ENCODE measurements around the gene WASHC4.
"Not testable (repeated sequence)": the region's sequence is repeated elsewhere in the genome, so short reads cannot be mapped to it uniquely, and the experiment has no call there.

Gene WASHC4

GRCh38 chr12:105091476-105092206, 15.9 kb upstream of the WASHC4 start:
- DNase-seq, result no peak

GRCh38 chr12:105092336-105092735, 15.2 kb upstream of the WASHC4 start:
- DNase-seq, result no peak

GRCh38 chr12:105095338-105095737, 12.2 kb upstream of the WASHC4 start:
- DNase-seq, result not testable (repeated sequence)

- no peak for DNase-seq
Measured at GRCh38 chr12:105099356-105099755, 8.2 kb upstream of the WASHC4 start.

GRCh38 chr12:105100207-105100985, 7.1 kb upstream of the WASHC4 start:
- no peak for DNase-seq

- no peak for DNase-seq
Measured at GRCh38 chr12:105100998-105101397, 6.5 kb upstream of the WASHC4 start.

- DNase-seq, result no peak
Measured at GRCh38 chr12:105102673-105103072, 4.9 kb upstream of the WASHC4 start.

GRCh38 chr12:105104762-105105161, 2.8 kb upstream of the WASHC4 start:
- DNase-seq, result no peak

GRCh38 chr12:105106621-105107020, 910 bp upstream of the WASHC4 start:
- DNase-seq, result no peak

- no peak for DNase-seq
Measured at GRCh38 chr12:105107171-105107493, 399 bp upstream of the WASHC4 start.

GRCh38 chr12:105109465-105110212, 2.1 kb downstream of the WASHC4 start:
- DNase-seq, result no peak

- DNase-seq, result no peak
Measured at GRCh38 chr12:105110851-105111250, 3.3 kb downstream of the WASHC4 start.

GRCh38 chr12:105113094-105113493, 5.6 kb downstream of the WASHC4 start:
- DNase-seq, result no peak

GRCh38 chr12:105116969-105117368, 9.4 kb downstream of the WASHC4 start:
- DNase-seq, result no peak

GRCh38 chr12:105120551-105120950, 13.0 kb downstream of the WASHC4 start:
- DNase-seq, result no peak

GRCh38 chr12:105138248-105138647, 30.7 kb downstream of the WASHC4 start:
- DNase-seq, result no peak

- no peak for DNase-seq
Measured at GRCh38 chr12:105141320-105141922, 33.9 kb downstream of the WASHC4 start.

- DNase-seq, result no peak
Measured at GRCh38 chr12:105142259-105142658, 34.7 kb downstream of the WASHC4 start.

- DNase-seq, result no peak
Measured at GRCh38 chr12:105156260-105156659, 48.7 kb downstream of the WASHC4 start.

- no peak for DNase-seq
Measured at GRCh38 chr12:105157606-105158005, 50.1 kb downstream of the WASHC4 start.

- no peak for DNase-seq
Measured at GRCh38 chr12:105158876-105159275, 51.3 kb downstream of the WASHC4 start.

- no peak for DNase-seq
Measured at GRCh38 chr12:105162174-105162573, 54.6 kb downstream of the WASHC4 start.

GRCh38 chr12:105164068-105164467, 56.5 kb downstream of the WASHC4 start:
- no peak for DNase-seq

Data from activated CD4-positive, CD25-positive, alpha-beta regulatory T cell treated with anti-CD3 and anti-CD28 coated beads, Interleukin-2, amount 50 U/mL, for 72 hours (primary cell).